A549 (cell line): Measurements from ENCODE around the gene ARHGAP9. TPM values are rescaled to one million over a fixed set of nuclear protein-coding genes. Genes with fewer than 3 reads are reported as not detected.
A peak's percentile ranks its signal among the peaks of the same experiment; 100 is the strongest.

Experiments used
- ATAC-seq, 2 experiments: fragments of 200-7000 bp in 1 of 2; fragments of >200 bp in 1 of 2; cut with Nextera tagmentation in 1 of 2; cut with Tn5 transposase in 1 of 2; 3 replicates each; pipeline versions ENCODE4 v1.8.0 to v1.9.1; 2018 to 2020; ENCODE audit warnings: mild to moderate bottlenecking in 1 of 2, moderate library complexity in 1 of 2
- CTCF ChIA-PET: fragments of 300-600 bp; sonication (Branson Sonifier 250); formaldehyde crosslinking; extraction: SDS; loops from one replicate; lab custom pipeline; 2021; ENCODE audit warnings: antibody characterized with exemption, inconsistent platforms; lab: Yijun Ruan, JAX
- POLR2A ChIA-PET: fragments of 350-600 bp; formaldehyde crosslinking; extraction: SDS; loops from one replicate; lab custom pipeline; 2021; ENCODE audit warnings: antibody characterized with exemption, inconsistent platforms; lab: Yijun Ruan, JAX
- DNase-seq, 2 experiments: peaks; one replicate each; pipeline versions ENCODE4 v3.0.0 to v3.0.0-alpha.2; 2011 to 2016; ENCODE audit warnings: low read depth in 1 of 2, low spot score in 1 of 2
- FAIRE-seq: peaks from 2 replicates; lab custom pipeline; 2011; peaks lifted over from hg19 to GRCh38; lab: Jason Lieb, UNC
- H3K27ac ChIP-seq, 2 experiments: fragments of >200 bp; sonication (Bioruptor Twin); formaldehyde crosslinking; 3 replicates each; pipeline ENCODE4 v1.5.1; 2016 to 2017
- H3K4me1 ChIP-seq: fragments of >200 bp; sonication (Bioruptor Twin); formaldehyde crosslinking; 3 replicates; pipeline ENCODE4 v1.6.1; 2016
- H3K4me2 ChIP-seq: fragments of >200 bp; sonication (Bioruptor Twin); formaldehyde crosslinking; 3 replicates; pipeline ENCODE4 v1.6.1; 2016
- H3K4me3 ChIP-seq: fragments of >200 bp; sonication (Bioruptor Twin); formaldehyde crosslinking; 3 replicates; pipeline ENCODE4 v1.5.1; 2016
- H3K9me3 ChIP-seq: fragments of >200 bp; sonication (Bioruptor Twin); formaldehyde crosslinking; 3 replicates; pipeline ENCODE4 v1.6.1; 2016
- BHLHE40 ChIP-seq: IDR thresholded peaks from 2 replicates; pipeline ENCODE4 v1.6.1; 2012; ENCODE audit warnings: low read depth, low read length, inconsistent platforms
- CBX2 ChIP-seq: fragments of 200-600 bp; sonication (generic); IDR thresholded peaks from 2 replicates; pipeline ENCODE4 v1.6.1; 2016; ENCODE audit warnings: low read depth, mild to moderate bottlenecking, borderline replicate concordance
- CEBPB ChIP-seq, 2 experiments: fragments of >200 bp in 1 of 2; sonication (Bioruptor Twin) in 1 of 2; formaldehyde crosslinking in 1 of 2; IDR thresholded peaks; 2 replicates each; pipeline ENCODE4 v1.6.1; 2012 to 2016
- EHMT2 ChIP-seq: fragments of 200-600 bp; sonication (generic); IDR thresholded peaks from 2 replicates; pipeline ENCODE4 v1.6.1; 2016; ENCODE audit warnings: antibody characterized with exemption, low read depth, mild to moderate bottlenecking, moderate library complexity
- EP300 ChIP-seq, 2 experiments: fragments of >200 bp; sonication (Bioruptor Twin); formaldehyde crosslinking; IDR thresholded peaks; 2 replicates in 1 of 2; 3 replicates in 1 of 2; pipeline ENCODE4 v1.6.1; 2016 to 2017
- ESRRA ChIP-seq: fragments of 150-350 bp; IDR thresholded peaks from 2 replicates; pipeline ENCODE4 v1.6.1; 2014; ENCODE audit warnings: mild to moderate bottlenecking, low read length, borderline replicate concordance
- FOSL2 ChIP-seq, 2 experiments: fragments of 450-650 bp in 1 of 2; fragments of >200 bp in 1 of 2; sonication (Bioruptor Twin) in 1 of 2; formaldehyde crosslinking; IDR thresholded peaks; 2 replicates each; pipeline versions ENCODE4 v1.5.0 to v1.6.1; 2016 to 2020; ENCODE audit warnings: mild to moderate bottlenecking in 1 of 2, moderate library complexity in 1 of 2
- FOXS1 ChIP-seq: fragments of 250-450 bp; sonication (Bioruptor Pico); IDR thresholded peaks from 2 replicates; pipeline ENCODE4 v1.5.0; 2020; ENCODE audit warnings: mild to moderate bottlenecking, moderate library complexity
- GATA3 ChIP-seq: IDR thresholded peaks from 2 replicates; pipeline ENCODE4 v1.6.1; 2012; ENCODE audit warnings: borderline replicate concordance
- HEYL ChIP-seq: fragments of 250-450 bp; sonication (Bioruptor Pico); IDR thresholded peaks from 2 replicates; pipeline ENCODE4 v1.8.0; 2021; ENCODE audit warnings: mild to moderate bottlenecking, moderate library complexity
- HOXA7 ChIP-seq: fragments of 250-450 bp; sonication (Bioruptor Pico); IDR thresholded peaks from 2 replicates; pipeline ENCODE4 v1.5.0; 2020; ENCODE audit warnings: mild to moderate bottlenecking, moderate library complexity
- HOXB13 ChIP-seq: fragments of 250-450 bp; sonication (Bioruptor Pico); IDR thresholded peaks from 2 replicates; pipeline ENCODE4 v1.5.0; 2020; ENCODE audit warnings: low read depth, mild to moderate bottlenecking, moderate library complexity
- JUN ChIP-seq, 2 experiments: fragments of >200 bp; sonication (Bioruptor Twin); formaldehyde crosslinking; IDR thresholded peaks; 2 replicates in 1 of 2; 3 replicates in 1 of 2; pipeline ENCODE4 v1.6.1; 2016 to 2017
- JUNB ChIP-seq: fragments of >200 bp; sonication (Bioruptor Twin); formaldehyde crosslinking; IDR thresholded peaks from 2 replicates; pipeline ENCODE4 v1.6.1; 2016
- KDM5A ChIP-seq: fragments of 200-600 bp; sonication (generic); IDR thresholded peaks from 2 replicates; pipeline ENCODE4 v1.6.1; 2016; ENCODE audit warnings: antibody characterized with exemption, mild to moderate bottlenecking
- MYC ChIP-seq: IDR thresholded peaks from 2 replicates; pipeline ENCODE4 v1.6.1; 2012; ENCODE audit warnings: mild to moderate bottlenecking, inconsistent platforms, low read length, improper control_type of control experiment, borderline replicate concordance
- RARB ChIP-seq: fragments of 250-450 bp; sonication (Bioruptor Pico); IDR thresholded peaks from 2 replicates; pipeline ENCODE4 v1.8.0; 2021; ENCODE audit warnings: mild to moderate bottlenecking, moderate library complexity
- RCOR1 ChIP-seq: fragments of 150-350 bp; IDR thresholded peaks from 2 replicates; pipeline ENCODE4 v1.6.1; 2014; ENCODE audit warnings: antibody characterized with exemption, low read length, low read depth
- TFCP2L1 ChIP-seq: fragments of 250-450 bp; sonication (Bioruptor Pico); IDR thresholded peaks from 2 replicates; pipeline ENCODE4 v1.5.0; 2021; ENCODE audit warnings: mild to moderate bottlenecking
- TP53 ChIP-seq: fragments of 250-450 bp; sonication (Bioruptor Pico); IDR thresholded peaks from 2 replicates; pipeline ENCODE4 v1.5.0; 2021; ENCODE audit warnings: mild to moderate bottlenecking, moderate library complexity
- ZSCAN20 ChIP-seq: fragments of 250-450 bp; sonication (Bioruptor Pico); IDR thresholded peaks from 2 replicates; pipeline ENCODE4 v1.8.0; 2022; ENCODE audit warnings: mild to moderate bottlenecking, moderate library complexity
- WGBS: methylation state at CpG from one replicate; pipeline ENCODE4 v1.1.6; 2017; ENCODE audit errors: missing lambda C conversion rate; 5-methylcytosine and 5-hydroxymethylcytosine counted together
- polyA plus RNA-seq, 4 experiments: library from polyadenylated mRNA; depleted of rRNA in 3 of 4; stranded (reverse); fragments of >200 nt; fragmentation: RNase III in 1 of 4; extraction: RNeasy Plus Mini Kit Qiagen cat#74134 plus additional on column Dnase treatment in 1 of 4; gene quantifications; 2 replicates in 3 of 4; 3 replicates in 1 of 4; pipeline ENCODE4 v1.2.3, GENCODE V29; 2011 to 2017
- TF ChIP-seq, protein P1 (sequence below): IDR thresholded peaks from 2 replicates; pipeline ENCODE4 v1.6.1; 2012
- TF ChIP-seq, protein P2 (sequence below): fragments of >200 bp; sonication (Bioruptor Twin); formaldehyde crosslinking; IDR thresholded peaks from 3 replicates; pipeline ENCODE4 v1.6.1; 2016
- TF ChIP-seq, protein P3 (sequence below): IDR thresholded peaks from 2 replicates; pipeline ENCODE4 v1.6.1; 2012
- TF ChIP-seq, protein P4 (sequence below): fragments of 250-450 bp; sonication (Bioruptor Pico); IDR thresholded peaks from 2 replicates; pipeline ENCODE4 v1.5.0; 2020; ENCODE audit warnings: low read depth, mild to moderate bottlenecking, moderate library complexity
- TF ChIP-seq, protein P5 (sequence below): fragments of 200-600 bp; sonication (generic); IDR thresholded peaks from 2 replicates; pipeline ENCODE4 v1.6.1; 2016; ENCODE audit warnings: antibody characterized with exemption, mild to moderate bottlenecking, moderate library complexity

ARHGAP9 gene
- polyA plus RNA-seq, 2 of the 4 experiments (the other 2 are of a cell fraction): 0.25 TPM; not detected in 1

DNA sequence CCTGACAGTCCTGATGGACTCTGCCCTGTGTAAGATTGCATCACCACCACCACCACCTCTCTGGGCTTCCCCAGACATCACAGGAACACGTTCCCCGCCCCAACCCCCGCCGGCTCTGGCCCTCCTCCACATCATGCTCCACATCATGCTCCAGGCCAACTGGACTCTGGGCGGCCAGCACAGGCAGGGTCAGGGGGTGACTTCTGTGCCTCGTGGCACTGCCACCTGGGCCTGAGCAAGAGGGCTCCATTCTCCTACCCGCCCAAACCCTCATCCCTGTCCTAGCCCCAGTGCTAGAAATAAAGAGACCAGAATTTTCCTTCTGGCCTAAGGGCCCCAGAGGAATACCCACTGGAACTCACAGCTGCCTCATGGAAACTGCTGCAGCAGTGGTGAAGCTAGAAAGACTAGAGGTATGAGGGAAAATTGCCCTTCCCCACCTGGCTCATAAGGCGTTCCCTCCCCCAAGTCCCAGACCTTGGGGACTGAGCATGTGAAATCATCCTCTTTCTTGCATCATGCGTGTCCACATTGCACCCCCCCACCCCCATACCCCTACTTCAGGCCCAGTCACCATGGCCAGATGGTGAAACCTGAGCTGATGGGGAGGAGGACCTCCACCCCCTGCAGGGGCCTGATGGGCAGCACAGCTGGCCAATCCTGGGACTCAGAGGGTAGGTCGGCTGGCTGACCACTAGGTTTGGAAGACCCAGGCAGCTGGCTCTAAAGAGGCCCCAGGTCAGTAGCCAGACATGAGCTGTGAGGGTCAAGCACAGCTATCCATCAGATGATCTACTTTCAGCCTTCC is 24.9 kb downstream of the ARHGAP9 start, which contains the start of gene INHBE:
INHBE (plus strand) TSS at position 742 of the 808 bp plus-strand sequence. CDS start 230 bp downstream, outside the sequence.
- TF ChIP-seq FOXS1 (no peak), TFCP2L1 (no peak), CEBPB (IDR thresholded peaks at IDR 0.05) (peak; percentile 82 to 90), MYC (no peak), RCOR1 (no peak), EP300 (IDR thresholded peaks at IDR 0.05) (peak in 1 of 2 experiments; percentile 25; a peak in 1 of 5 replicates), JUNB (0 out of 2 replicates have a peak, but pooled peaks have one; percentile 10), EHMT2 (no peak), GATA3 (no peak), HEYL (CRISPR knock-in tag) (no peak), JUN (IDR thresholded peaks at IDR 0.05) (peak; percentile 41 to 62; a peak in 2 of 5 replicates), FOSL2 (IDR thresholded peaks at IDR 0.05) (no peak), FOSL2 (CRISPR knock-in tag; IDR thresholded peaks at IDR 0.05) (no peak), BHLHE40 (no peak)
- TF ChIP-seq, protein P1, sequence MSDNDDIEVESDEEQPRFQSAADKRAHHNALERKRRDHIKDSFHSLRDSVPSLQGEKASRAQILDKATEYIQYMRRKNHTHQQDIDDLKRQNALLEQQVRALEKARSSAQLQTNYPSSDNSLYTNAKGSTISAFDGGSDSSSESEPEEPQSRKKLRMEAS: peak; percentile 66
- TF ChIP-seq, protein P2, sequence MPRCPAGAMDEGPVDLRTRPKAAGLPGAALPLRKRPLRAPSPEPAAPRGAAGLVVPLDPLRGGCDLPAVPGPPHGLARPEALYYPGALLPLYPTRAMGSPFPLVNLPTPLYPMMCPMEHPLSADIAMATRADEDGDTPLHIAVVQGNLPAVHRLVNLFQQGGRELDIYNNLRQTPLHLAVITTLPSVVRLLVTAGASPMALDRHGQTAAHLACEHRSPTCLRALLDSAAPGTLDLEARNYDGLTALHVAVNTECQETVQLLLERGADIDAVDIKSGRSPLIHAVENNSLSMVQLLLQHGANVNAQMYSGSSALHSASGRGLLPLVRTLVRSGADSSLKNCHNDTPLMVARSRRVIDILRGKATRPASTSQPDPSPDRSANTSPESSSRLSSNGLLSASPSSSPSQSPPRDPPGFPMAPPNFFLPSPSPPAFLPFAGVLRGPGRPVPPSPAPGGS: 0 out of 3 replicates have a peak, but pooled peaks have one; percentile 13
- TF ChIP-seq, protein P3, sequence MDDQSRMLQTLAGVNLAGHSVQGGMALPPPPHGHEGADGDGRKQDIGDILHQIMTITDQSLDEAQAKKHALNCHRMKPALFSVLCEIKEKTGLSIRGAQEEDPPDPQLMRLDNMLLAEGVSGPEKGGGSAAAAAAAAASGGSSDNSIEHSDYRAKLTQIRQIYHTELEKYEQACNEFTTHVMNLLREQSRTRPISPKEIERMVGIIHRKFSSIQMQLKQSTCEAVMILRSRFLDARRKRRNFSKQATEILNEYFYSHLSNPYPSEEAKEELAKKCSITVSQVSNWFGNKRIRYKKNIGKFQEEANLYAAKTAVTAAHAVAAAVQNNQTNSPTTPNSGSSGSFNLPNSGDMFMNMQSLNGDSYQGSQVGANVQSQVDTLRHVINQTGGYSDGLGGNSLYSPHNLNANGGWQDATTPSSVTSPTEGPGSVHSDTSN: peak; percentile 48; the same call in 1 of the 2 replicates
- FAIRE-seq: no peak
- WGBS: 58% methylated on average over 7 of the region's 10 CpGs
- ChIA-PET CTCF (interaction anchor here (0.9 to 13.4 kb wide), 22 partner anchors 8 to 240 kb away, joined by 3 to 459 read pairs (median 22); partner anchors contain the start of genes GLI1, INHBC, NXPH4 and STAC3), POLR2A (interaction anchor here (0.6 to 0.7 kb wide), 3 partner anchors 66 to 179 kb away, joined by 3 read pairs; partner anchors contain the start of gene DDIT3)
- peak in 1 of 2 experiments; percentile 82 for DNase-seq
- Histone ChIP-seq H3K9me3 (no peaks in the 10 kb centered on the region), H3K4me3 (peak within 1 kb of the TSS; percentile 7; the same call in 1 of the 3 replicates), H3K4me1 (peaks cover 77% of the 10 kb centered on the region), H3K27ac (peak within 1 kb of the TSS; percentile 92 to 99), H3K4me2 (peak within 1 kb of the TSS; percentile 97)
- peak; percentile 6 to 16 for ATAC-seq

DNA sequence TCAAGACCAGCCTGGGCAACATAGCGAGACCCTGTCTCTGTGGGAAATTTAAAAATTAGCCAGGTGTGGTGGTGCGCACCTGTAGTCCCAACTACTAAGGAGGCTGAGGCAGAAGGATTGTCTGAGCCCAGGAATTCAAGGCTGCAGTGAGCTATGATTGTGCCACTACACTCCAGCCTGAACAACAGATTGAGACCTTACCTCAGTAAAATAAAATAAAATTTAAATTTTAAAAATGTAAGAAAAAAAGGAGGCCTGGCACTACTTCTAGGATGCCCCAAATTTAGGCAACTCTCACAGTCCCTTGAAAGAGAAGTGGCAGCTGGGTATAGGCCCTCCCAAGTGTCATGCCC is 25.5 kb downstream of the ARHGAP9 start:
- WGBS: 91% methylated on average over 2 of the region's 2 CpGs
- POLR2A ChIA-PET: interaction anchor here (0.7 kb wide), 1 partner anchor 66 kb away, joined by 3 read pairs; the partner anchor contains the start of gene DDIT3
- CTCF ChIA-PET: interaction anchor here (1.8 to 13.4 kb wide), 18 partner anchors 8 to 239 kb away, joined by 5 to 459 read pairs (median 34); partner anchors contain the start of genes GLI1, NXPH4 and STAC3

More for the DNA sequence above, 25.5 kb downstream of the ARHGAP9 start:
- Histone ChIP-seq H3K4me2 (peak overlapping the region; percentile 97), H3K27ac (peak overlapping the region; percentile 92 to 99), H3K4me1 (peaks cover 77% of the 10 kb centered on the region), H3K4me3 (no peak overlapping the region), H3K9me3 (no peaks in the 10 kb centered on the region)
- no peak for FAIRE-seq
- ATAC-seq: no peak
- no peak for DNase-seq
- TF ChIP-seq ESRRA (no peak), BHLHE40 (no peak), ZSCAN20 (CRISPR knock-in tag) (no peak), RARB (no peak), HOXA7 (CRISPR knock-in tag) (no peak), KDM5A (no peak), FOSL2 (IDR thresholded peaks at IDR 0.05) (no peak), FOSL2 (CRISPR knock-in tag; IDR thresholded peaks at IDR 0.05) (no peak), TP53 (CRISPR knock-in tag) (no peak), CBX2 (no peak), HOXB13 (CRISPR knock-in tag) (no peak), HEYL (CRISPR knock-in tag) (no peak)
- TF ChIP-seq, protein P4, sequence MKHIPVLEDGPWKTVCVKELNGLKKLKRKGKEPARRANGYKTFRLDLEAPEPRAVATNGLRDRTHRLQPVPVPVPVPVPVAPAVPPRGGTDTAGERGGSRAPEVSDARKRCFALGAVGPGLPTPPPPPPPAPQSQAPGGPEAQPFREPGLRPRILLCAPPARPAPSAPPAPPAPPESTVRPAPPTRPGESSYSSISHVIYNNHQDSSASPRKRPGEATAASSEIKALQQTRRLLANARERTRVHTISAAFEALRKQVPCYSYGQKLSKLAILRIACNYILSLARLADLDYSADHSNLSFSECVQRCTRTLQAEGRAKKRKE (CRISPR knock-in tag): no peak
- TF ChIP-seq, protein P1: no peak
- TF ChIP-seq, protein P5, sequence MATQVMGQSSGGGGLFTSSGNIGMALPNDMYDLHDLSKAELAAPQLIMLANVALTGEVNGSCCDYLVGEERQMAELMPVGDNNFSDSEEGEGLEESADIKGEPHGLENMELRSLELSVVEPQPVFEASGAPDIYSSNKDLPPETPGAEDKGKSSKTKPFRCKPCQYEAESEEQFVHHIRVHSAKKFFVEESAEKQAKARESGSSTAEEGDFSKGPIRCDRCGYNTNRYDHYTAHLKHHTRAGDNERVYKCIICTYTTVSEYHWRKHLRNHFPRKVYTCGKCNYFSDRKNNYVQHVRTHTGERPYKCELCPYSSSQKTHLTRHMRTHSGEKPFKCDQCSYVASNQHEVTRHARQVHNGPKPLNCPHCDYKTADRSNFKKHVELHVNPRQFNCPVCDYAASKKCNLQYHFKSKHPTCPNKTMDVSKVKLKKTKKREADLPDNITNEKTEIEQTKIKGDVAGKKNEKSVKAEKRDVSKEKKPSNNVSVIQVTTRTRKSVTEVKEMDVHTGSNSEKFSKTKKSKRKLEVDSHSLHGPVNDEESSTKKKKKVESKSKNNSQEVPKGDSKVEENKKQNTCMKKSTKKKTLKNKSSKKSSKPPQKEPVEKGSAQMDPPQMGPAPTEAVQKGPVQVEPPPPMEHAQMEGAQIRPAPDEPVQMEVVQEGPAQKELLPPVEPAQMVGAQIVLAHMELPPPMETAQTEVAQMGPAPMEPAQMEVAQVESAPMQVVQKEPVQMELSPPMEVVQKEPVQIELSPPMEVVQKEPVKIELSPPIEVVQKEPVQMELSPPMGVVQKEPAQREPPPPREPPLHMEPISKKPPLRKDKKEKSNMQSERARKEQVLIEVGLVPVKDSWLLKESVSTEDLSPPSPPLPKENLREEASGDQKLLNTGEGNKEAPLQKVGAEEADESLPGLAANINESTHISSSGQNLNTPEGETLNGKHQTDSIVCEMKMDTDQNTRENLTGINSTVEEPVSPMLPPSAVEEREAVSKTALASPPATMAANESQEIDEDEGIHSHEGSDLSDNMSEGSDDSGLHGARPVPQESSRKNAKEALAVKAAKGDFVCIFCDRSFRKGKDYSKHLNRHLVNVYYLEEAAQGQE: no peak
